Heart left ventricle (tissue), 13 donors: Measurements from ENCODE around the gene C11orf42.

Source experiments
- POLR2A ChIP-seq, 2 donors: fragments of 450-650 bp; IDR thresholded peaks; one replicate each; pipeline ENCODE4 v1.6.1; 2017; ENCODE audit warnings: antibody characterized with exemption in 2 of 2, mild to moderate bottlenecking in 2 of 2, moderate library complexity in 2 of 2
- TF ChIP-seq, protein P1 (sequence below), 12 donors: fragments of 200-600 bp; sonication (generic) in 4 of 12; IDR thresholded peaks; one replicate each; pipeline versions ENCODE4 v1.5.0 to v1.8.0; 2018 to 2022; ENCODE audit warnings: antibody characterized with exemption in 12 of 12, mild to moderate bottlenecking in 5 of 12
- donor health status: ischemic (EF 13 %, LVEDD 7.1; RV severe dilation, severe dysfunction).
- donor health status: DM: no; HTN: yes; CAD: no.
- donor health status: DM: no; HTN: no; CAD: no.
- donor health status: ischemic (EF 25% LVEDD 6.9; RV normal size, moderate dysfunction).
- donor health status: ischemic (EF 25% LVEDD 5.7; RV mildly dilated, moderate dysfunction).
- donor health status: ischemic (EF 35%, LVEDD 5.7; RV mildly dilated, moderate dysfunction).
- donor health status: nonischemic (EF 11% LVEDD 7.7; RV severe dilation, severe dysfunction).
- donor health status: DM: yes; HTN: yes; CAD: no.
- donor health status: PGD.
- donor health status: ischemic (EF 29% LVEDD 5.4; RV normal size, mild dysfunction).
- donor health status: nonischemic (EF 23%, LVEDD 6.1; RV moderate dilation, normal function).

DNA sequence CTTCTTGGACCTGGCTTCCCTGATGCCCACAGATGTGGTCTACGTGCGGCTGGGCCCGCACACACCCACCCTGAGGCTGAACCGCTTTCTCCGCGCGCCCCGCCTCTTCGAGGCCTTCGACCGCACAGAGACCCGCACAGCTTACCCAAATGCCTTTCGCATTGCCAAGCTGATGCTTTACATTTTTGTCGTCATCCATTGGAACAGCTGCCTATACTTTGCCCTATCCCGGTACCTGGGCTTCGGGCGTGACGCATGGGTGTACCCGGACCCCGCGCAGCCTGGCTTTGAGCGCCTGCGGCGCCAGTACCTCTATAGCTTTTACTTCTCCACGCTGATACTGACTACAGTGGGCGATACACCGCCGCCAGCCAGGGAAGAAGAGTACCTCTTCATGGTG, 34.8 kb downstream of the C11orf42 start:
- TF ChIP-seq, protein P1, sequence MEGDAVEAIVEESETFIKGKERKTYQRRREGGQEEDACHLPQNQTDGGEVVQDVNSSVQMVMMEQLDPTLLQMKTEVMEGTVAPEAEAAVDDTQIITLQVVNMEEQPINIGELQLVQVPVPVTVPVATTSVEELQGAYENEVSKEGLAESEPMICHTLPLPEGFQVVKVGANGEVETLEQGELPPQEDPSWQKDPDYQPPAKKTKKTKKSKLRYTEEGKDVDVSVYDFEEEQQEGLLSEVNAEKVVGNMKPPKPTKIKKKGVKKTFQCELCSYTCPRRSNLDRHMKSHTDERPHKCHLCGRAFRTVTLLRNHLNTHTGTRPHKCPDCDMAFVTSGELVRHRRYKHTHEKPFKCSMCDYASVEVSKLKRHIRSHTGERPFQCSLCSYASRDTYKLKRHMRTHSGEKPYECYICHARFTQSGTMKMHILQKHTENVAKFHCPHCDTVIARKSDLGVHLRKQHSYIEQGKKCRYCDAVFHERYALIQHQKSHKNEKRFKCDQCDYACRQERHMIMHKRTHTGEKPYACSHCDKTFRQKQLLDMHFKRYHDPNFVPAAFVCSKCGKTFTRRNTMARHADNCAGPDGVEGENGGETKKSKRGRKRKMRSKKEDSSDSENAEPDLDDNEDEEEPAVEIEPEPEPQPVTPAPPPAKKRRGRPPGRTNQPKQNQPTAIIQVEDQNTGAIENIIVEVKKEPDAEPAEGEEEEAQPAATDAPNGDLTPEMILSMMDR (IDR thresholded peaks at IDR 0.05) = no peak
- no peak for TF ChIP-seq POLR2A (IDR thresholded peaks at IDR 0.05)
